ENCODE data around the gene SEC14L3. TPM values are rescaled to one million over a fixed set of nuclear protein-coding genes. Genes with fewer than 3 reads are reported as not detected.

SEC14L3 gene
- total RNA-seq, 1 donor from 2014 or later: not detected

GRCh38 chr22:30421695-30422480, 49.9 kb downstream of the SEC14L3 start:
- DNase-seq (ENCODE audit: extremely low spot score, unreplicated experiment): no peak
- peaks cover 17% of the 10 kb centered on the region for H3K36me3 Mint-ChIP-seq (ENCODE audit: unreplicated experiment)
- peak overlapping the region; percentile 94 for H3K27ac Mint-ChIP-seq (ENCODE audit: unreplicated experiment)
- peaks cover 51% of the 10 kb centered on the region for H3K4me1 Mint-ChIP-seq (ENCODE audit: unreplicated experiment)
- peak overlapping the region; percentile 86 for H3K4me3 Mint-ChIP-seq (ENCODE audit: unreplicated experiment)
- no peaks in the 10 kb centered on the region for H3K9me3 Mint-ChIP-seq (ENCODE audit: unreplicated experiment)
- no peaks in the 10 kb centered on the region for H3K27me3 Mint-ChIP-seq (ENCODE audit: unreplicated experiment)
- no peak for TF ChIP-seq CTCF (IDR thresholded peaks at IDR 0.05)

- peaks cover 30% of the 10 kb centered on the region for H3K36me3 Mint-ChIP-seq (ENCODE audit: unreplicated experiment)
- TF ChIP-seq CTCF (IDR thresholded peaks at IDR 0.05): no peak
- DNase-seq (ENCODE audit: extremely low spot score, unreplicated experiment): no peak
- no peaks in the 10 kb centered on the region for H3K9me3 Mint-ChIP-seq (ENCODE audit: unreplicated experiment)
- peak overlapping the region; percentile 82 for H3K27ac Mint-ChIP-seq (ENCODE audit: unreplicated experiment)
- H3K27me3 Mint-ChIP-seq (ENCODE audit: unreplicated experiment): no peaks in the 10 kb centered on the region
- no peak overlapping the region for H3K4me3 Mint-ChIP-seq (ENCODE audit: unreplicated experiment)
- peaks cover 42% of the 10 kb centered on the region for H3K4me1 Mint-ChIP-seq (ENCODE audit: unreplicated experiment)
Measured at GRCh38 chr22:30420347-30421125, 51.3 kb downstream of the SEC14L3 start.

- H3K4me3 Mint-ChIP-seq (ENCODE audit: unreplicated experiment): no peak overlapping the region
- H3K27me3 Mint-ChIP-seq (ENCODE audit: unreplicated experiment): no peaks in the 10 kb centered on the region
- no peak overlapping the region for H3K27ac Mint-ChIP-seq (ENCODE audit: unreplicated experiment)
- H3K9me3 Mint-ChIP-seq (ENCODE audit: unreplicated experiment): no peaks in the 10 kb centered on the region
- no peak for TF ChIP-seq CTCF (IDR thresholded peaks at IDR 0.05)
- H3K36me3 Mint-ChIP-seq (ENCODE audit: unreplicated experiment): peaks cover 42% of the 10 kb centered on the region
- H3K4me1 Mint-ChIP-seq (ENCODE audit: unreplicated experiment): peaks cover 21% of the 10 kb centered on the region
- no peak for DNase-seq (ENCODE audit: extremely low spot score, unreplicated experiment)
Measured at GRCh38 chr22:30416837-30417236, 55.0 kb downstream of the SEC14L3 start.

- DNase-seq (ENCODE audit: extremely low spot score, unreplicated experiment): no peak
- H3K4me3 Mint-ChIP-seq (ENCODE audit: unreplicated experiment): no peak overlapping the region
- H3K9me3 Mint-ChIP-seq (ENCODE audit: unreplicated experiment): no peaks in the 10 kb centered on the region
- H3K27me3 Mint-ChIP-seq (ENCODE audit: unreplicated experiment): no peaks in the 10 kb centered on the region
- H3K4me1 Mint-ChIP-seq (ENCODE audit: unreplicated experiment): peaks cover 17% of the 10 kb centered on the region
- H3K36me3 Mint-ChIP-seq (ENCODE audit: unreplicated experiment): peaks cover 45% of the 10 kb centered on the region
- no peak overlapping the region for H3K27ac Mint-ChIP-seq (ENCODE audit: unreplicated experiment)
- TF ChIP-seq CTCF (IDR thresholded peaks at IDR 0.05): no peak
Measured at GRCh38 chr22:30416403-30416802, 55.4 kb downstream of the SEC14L3 start.

GRCh38 chr22:30414525-30415047, 57.2 kb downstream of the SEC14L3 start:
- Mint-ChIP-seq H3K9me3 (ENCODE audit: unreplicated experiment) (no peaks in the 10 kb centered on the region), H3K27me3 (ENCODE audit: unreplicated experiment) (no peaks in the 10 kb centered on the region), H3K36me3 (ENCODE audit: unreplicated experiment) (peaks cover 47% of the 10 kb centered on the region), H3K4me3 (ENCODE audit: unreplicated experiment) (no peak overlapping the region), H3K4me1 (ENCODE audit: unreplicated experiment) (peaks cover 2% of the 10 kb centered on the region), H3K27ac (ENCODE audit: unreplicated experiment) (no peak overlapping the region)
- no peak for TF ChIP-seq CTCF (IDR thresholded peaks at IDR 0.05)
- DNase-seq (ENCODE audit: extremely low spot score, unreplicated experiment): no peak
